Measurements from ENCODE around the gene OR2G3. TPM values are rescaled to one million over a fixed set of nuclear protein-coding genes. Genes with fewer than 3 reads are reported as not detected.

Gene OR2G3
- total and polyA plus RNA-seq, 2 of the 8 experiments (the other 6 are each of a cell fraction or from before 2014, with no cell fraction given): not detected

- peak overlapping the region in 1 of 4 experiments; percentile 39; a peak in 1 of 8 replicates for H3K4me3 ChIP-seq (ENCODE audit: extremely low read depth in 1 of 4, insufficient read depth in 2 of 4, low read depth in 3 of 4, low read length in 4 of 4)
- POLR2A ChIA-PET (ENCODE audit: partially characterized antibody): no interaction called here
- WGBS, 2 experiments (ENCODE audit: extremely low coverage in 1 of 2, insufficient coverage in 1 of 2, insufficient read length in 1 of 2, insufficient replicate concordance in 2 of 2, low coverage in 1 of 2, low lambda C conversion rate in 2 of 2, missing lambda C conversion rate in 1 of 2): 28% methylated on average over 2 of the region's 2 CpGs; no CpG with 5 or more reads in 1 of the 2 experiments
- H2AK5ac ChIP-seq (ENCODE audit: low read depth, low read length): no peak overlapping the region
- no peak overlapping the region for H3K27ac ChIP-seq (ENCODE audit: low read depth, low read length)
- no peak overlapping the region for H2BK15ac ChIP-seq (ENCODE audit: low read length)
- no peaks in the 10 kb centered on the region for H3K36me3 ChIP-seq (ENCODE audit: control insufficient read depth in 2 of 4, insufficient read depth in 4 of 4, low read length in 3 of 4)
- no peak overlapping the region for H4K91ac ChIP-seq (replicated peaks; ENCODE audit: insufficient read length, low read length)
- no peaks in the 10 kb centered on the region; a peak in 2 of 7 replicates for H3K27me3 ChIP-seq (replicated peaks in 1 of 4; ENCODE audit: control insufficient read depth in 3 of 4, extremely low read depth in 1 of 4, insufficient read depth in 3 of 4, low read length in 3 of 4)
- CTCF ChIA-PET (ENCODE audit: partially characterized antibody): no interaction called here
- H3K4ac ChIP-seq (replicated peaks; ENCODE audit: insufficient read length, low read depth, low read length): no peak overlapping the region
- peaks cover 0 to 7% (median 4%) of the 10 kb centered on the region in 4 experiments; a peak in 3 of 7 replicates for H3K4me1 ChIP-seq (replicated peaks in 1 of 4; ENCODE audit: control insufficient read depth in 3 of 4, insufficient read depth in 4 of 4, low read length in 3 of 4)
- no peak overlapping the region for H2BK120ac ChIP-seq (replicated peaks; ENCODE audit: low read depth, low read length)
- H2AFZ ChIP-seq (ENCODE audit: low read length): no peak overlapping the region
- H3K9me3 ChIP-seq (ENCODE audit: insufficient read depth in 2 of 2, low read depth in 1 of 2, low read length in 1 of 2): peaks cover 12 to 19% of the 10 kb centered on the region in 2 experiments; a peak in 3 of 4 replicates
- no peak overlapping the region for H3K23ac ChIP-seq (ENCODE audit: insufficient read length)
- no peak overlapping the region for H3K56ac ChIP-seq (replicated peaks; ENCODE audit: insufficient read length, low read depth, low read length)
- no peak overlapping the region for H4K5ac ChIP-seq (ENCODE audit: insufficient read length, low read depth, low read length)
- no peaks in the 10 kb centered on the region for H3K23me2 ChIP-seq (ENCODE audit: low read depth, low read length)
- peak in 1 of 2 experiments; percentile 27 for DNase-seq (ENCODE audit: low read depth in 1 of 2, low spot score in 2 of 2)
- H3K14ac ChIP-seq (ENCODE audit: insufficient read length): no peak overlapping the region
- H3K9ac ChIP-seq (replicated peaks in 1 of 4; ENCODE audit: extremely low read depth in 1 of 4, low read depth in 3 of 4, low read length in 3 of 4): no peak overlapping the region
- H4K20me1 ChIP-seq (replicated peaks in 1 of 2; ENCODE audit: control insufficient read depth in 1 of 2, insufficient read depth in 2 of 2, low read length in 2 of 2): no peaks in the 10 kb centered on the region
- H4K8ac ChIP-seq (ENCODE audit: extremely low read depth, insufficient read depth, low read length): no peak overlapping the region
- FAIRE-seq: no peak
- H3K79me2 ChIP-seq (ENCODE audit: control insufficient read depth in 1 of 2, insufficient read depth in 2 of 2, low read length in 2 of 2): no peaks in the 10 kb centered on the region
- no peaks in the 10 kb centered on the region for H3K79me1 ChIP-seq (ENCODE audit: low read depth, low read length)
- H3K18ac ChIP-seq (ENCODE audit: extremely low read depth, low read length): no peak overlapping the region
- no peak overlapping the region for H2BK12ac ChIP-seq (ENCODE audit: low read depth, low read length)
- no peak overlapping the region for H2BK20ac ChIP-seq (ENCODE audit: low read length)
- peak overlapping the region; percentile 15 to 38; a peak in 2 of 4 replicates for H3K4me2 ChIP-seq (ENCODE audit: insufficient read depth in 1 of 2, low read depth in 2 of 2, low read length in 2 of 2)
- H2BK5ac ChIP-seq (ENCODE audit: low read depth, low read length): no peak overlapping the region
- no peak for TF ChIP-seq RXRA (IDR thresholded peaks at IDR 0.05; ENCODE audit: insufficient read depth, low read depth, low read length)
Observed at GRCh38 chr1:247647864-247648263, 42.5 kb downstream of the OR2G3 start.

Measured in H1 (cell line).